Stomach (tissue), 19 donors: Measurements from ENCODE around the gene TMCO4. TPM values are rescaled to one million over a fixed set of nuclear protein-coding genes. Genes with fewer than 3 reads are reported as not detected.
"Not testable (repeated sequence)": the region's sequence is repeated elsewhere in the genome, so short reads cannot be mapped to it uniquely, and the experiment has no call there.

Source experiments
- DNase-seq, 2 donors: peaks; one replicate each; pipeline versions ENCODE4 v3.0.0 to v3.0.0-alpha.2; 2013 to 2019
- H3K27ac ChIP-seq, 5 donors: fragments of 200-600 bp in 4 of 5; sonication (generic) in 4 of 5; one replicate each; pipeline ENCODE4 v1.5.1; 2013 to 2019; ENCODE audit warnings: mild to moderate bottlenecking in 1 of 5, moderate library complexity in 1 of 5
- H3K27me3 ChIP-seq, 3 donors: fragments of 200-600 bp; sonication (generic); one replicate each; pipeline ENCODE4 v1.5.1; 2017 to 2019; ENCODE audit warnings: mixed run types in 1 of 3
- H3K36me3 ChIP-seq, 4 donors: fragments of 200-600 bp; sonication (generic); 1 replicate in 3 of 4; 2 replicates in 1 of 4; pipeline ENCODE4 v1.5.1; 2016 to 2019
- H3K4me1 ChIP-seq, 4 donors: fragments of 200-600 bp; sonication (generic); one replicate each; pipeline ENCODE4 v1.5.1; 2016 to 2019
- H3K4me3 ChIP-seq, 4 donors: fragments of 200-600 bp; sonication (generic) in 3 of 4; one replicate each; pipeline ENCODE4 v1.5.1; 2016 to 2019; ENCODE audit warnings: mild to moderate bottlenecking in 1 of 4
- H3K9me3 ChIP-seq, 4 donors: fragments of 200-600 bp; sonication (generic); one replicate each; pipeline ENCODE4 v1.5.1; 2016 to 2019
- CTCF ChIP-seq, 7 experiments: fragments of 450-650 bp in 4 of 7; fragments of 200-600 bp in 3 of 7; sonication (generic) in 3 of 7; IDR thresholded peaks; one replicate each; pipeline ENCODE4 v1.5.1; 2016 to 2019; ENCODE audit warnings: antibody characterized with exemption in 7 of 7, control low read depth in 2 of 7, mild to moderate bottlenecking in 1 of 7
- EP300 ChIP-seq: sonication (generic); formaldehyde crosslinking; IDR thresholded peaks from one replicate; pipeline ENCODE4 v1.6.1; 2017; ENCODE audit warnings: antibody characterized with exemption
- POLR2A ChIP-seq, 4 donors: fragments of 450-650 bp; IDR thresholded peaks; one replicate each; pipeline ENCODE4 v1.6.1; 2016; ENCODE audit warnings: antibody characterized with exemption in 4 of 4, control low read depth in 2 of 4, mild to moderate bottlenecking in 1 of 4, moderate library complexity in 1 of 4
- POLR2AphosphoS5 ChIP-seq, 3 donors: sonication (generic); formaldehyde crosslinking; IDR thresholded peaks; one replicate each; pipeline ENCODE4 v1.6.1; 2016; ENCODE audit warnings: antibody characterized with exemption in 3 of 3
- WGBS, 5 donors: extraction: QIAGEN DNeasy Blood & Tissue Kit in 3 of 5; methylation state at CpG; one replicate each; pipeline versions ENCODE4 v1.1.5 to v1.1.7; 2013 to 2018; 5-methylcytosine and 5-hydroxymethylcytosine counted together
- intact Hi-C: fragments of 100-400 bp; cut with DNase I; formaldehyde crosslinking; loops from one replicate; pipeline ENCODE4 v1.15.1; 2023; ENCODE audit warnings: low total_unique reads
- long read RNA-seq, 10 donors: transcript quantifications; one replicate each; lab custom pipeline, GENCODE V29; 2026
- polyA plus RNA-seq, 3 donors: library from polyadenylated mRNA; stranded (reverse); fragments of 200-250 nt; gene quantifications; one replicate each; pipeline ENCODE4 v1.2.3, GENCODE V29; 2013
- total RNA-seq, 5 donors: library from RNA; depleted of rRNA; stranded (reverse); fragments of >200 nt; gene quantifications; one replicate each; pipeline versions ENCODE4 v1.1.0 to v1.2.3, GENCODE V29; 2014 to 2016
- donor health status: healthy with polysubstance abuse.
- donor health status: Bipolar disorder and iron deficiency.
- donor health status: healthy.

The TMCO4 gene
- total RNA-seq = 100 to 1,000 TPM in 2 of 5 donors, 10 to 100 TPM in 2, 1 to 10 TPM in 1; 5.3 to 326 (median 35.2) TPM
- polyA plus RNA-seq = 10 to 100 TPM; 16.7 to 27.4 (median 20.9) TPM
- long read RNA-seq, donor 1 = 0 reads
- long read RNA-seq, donor 2 = 0 reads
- long read RNA-seq, donor 3 = 0 reads
- long read RNA-seq, donor 4 = 0 reads
- long read RNA-seq, donor 5, partial matches to known transcripts = 0 of 1 reads
- long read RNA-seq, donor 5, other reads (novel, unspliced or antisense) = 0 of 1 reads
- long read RNA-seq, donor 6 = 0 reads
- long read RNA-seq, donor 7 = 0 reads
- long read RNA-seq, donor 8 = 0 reads
- long read RNA-seq, donor 9 = 0 reads
- long read RNA-seq, donor 10 = 0 reads

- WGBS, 5 donors = 0 to 1% (median 1%) methylated on average over 14 to 70 of the region's 70 CpGs
- intact Hi-C loops = no loop called here
- H3K4me1 ChIP-seq = peaks cover 6 to 29% (median 21%) of the 10 kb centered on the region in 4 donors
- peak within 1 kb of the TSS; percentile 71 to 83 (median 73) for H3K4me3 ChIP-seq
- peak within 1 kb of the TSS; percentile 91 to 96 (median 94) for H3K27ac ChIP-seq
- no peaks in the 10 kb centered on the region for H3K27me3 ChIP-seq
- peak; percentile 84 to 90 for DNase-seq
- H3K9me3 ChIP-seq = no peaks in the 10 kb centered on the region
- H3K36me3 ChIP-seq = peaks cover 0 to 14% (median 12%) of the 10 kb centered on the region in 4 donors
- TF ChIP-seq CTCF (IDR thresholded peaks at IDR 0.05) (peak in 4 of 7 experiments; percentile 18 to 43 (median 33)), EP300 (no peak), POLR2A (IDR thresholded peaks at IDR 0.05) (no peak), POLR2AphosphoS5 (IDR thresholded peaks at IDR 0.05) (peak in 2 of 3 donors; percentile 45 to 64)
These were observed at the start of gene TMCO4 for GRCh38 chr1:19799230-19800075. TMCO4 (minus strand) TSS chr1:19799916; CDS start chr1:19780758, 19,158 bp downstream.

DNA sequence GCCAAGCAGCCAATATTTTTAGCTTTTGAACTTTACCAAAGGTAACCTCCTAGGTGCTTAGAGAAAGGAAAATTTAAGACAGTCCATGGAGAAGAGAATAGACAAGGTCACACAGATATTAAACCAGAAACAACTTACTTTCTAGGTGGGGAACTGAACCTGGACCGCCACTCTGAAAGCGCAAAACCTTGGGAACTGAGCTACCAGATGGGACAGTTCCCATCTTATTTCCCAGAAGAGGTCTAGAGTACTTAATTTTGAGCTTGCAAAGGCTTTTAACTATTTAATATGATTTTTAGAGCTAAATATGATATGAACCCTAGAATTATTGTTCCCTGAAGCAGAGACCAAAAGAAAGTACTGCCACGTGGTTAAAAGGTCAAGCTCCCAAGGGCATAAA is 49.6 kb upstream of the TMCO4 start:
- H3K4me1 ChIP-seq, H3K27ac ChIP-seq, H3K27me3 ChIP-seq, H3K4me3 ChIP-seq, intact Hi-C loops, H3K36me3 ChIP-seq, DNase-seq, H3K9me3 ChIP-seq: not testable (repeated sequence)
- 66 to 77% (median 72%) methylated on average over 3 of the region's 3 CpGs for WGBS, 5 donors

DNA sequence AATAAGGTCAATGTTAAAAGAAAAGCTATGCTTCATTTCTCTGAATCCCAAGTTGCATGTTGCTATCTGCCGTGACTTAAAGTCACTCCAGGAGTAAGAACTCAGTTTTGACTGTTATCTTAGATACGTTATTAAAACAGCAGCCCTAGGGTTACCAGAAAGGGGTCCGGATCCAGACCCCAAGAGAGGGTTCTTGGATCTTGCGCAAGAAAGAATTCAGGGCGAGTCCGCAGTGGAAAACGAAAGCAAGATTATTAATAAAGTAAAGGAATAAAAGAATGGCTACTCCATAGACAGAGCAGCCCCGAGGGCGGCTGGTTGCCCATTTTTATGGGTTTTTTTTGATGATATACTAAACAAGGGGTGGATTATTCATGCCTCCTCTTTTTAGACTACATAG is 47.6 kb upstream of the TMCO4 start:
- H3K36me3 ChIP-seq, H3K4me1 ChIP-seq, H3K4me3 ChIP-seq, H3K9me3 ChIP-seq, intact Hi-C loops, H3K27ac ChIP-seq, H3K27me3 ChIP-seq, DNase-seq: not testable (repeated sequence)
- WGBS, 5 donors = 75 to 89% (median 84%) methylated on average over 9 of the region's 9 CpGs

GRCh38 chr1:19846338-19846737 is 46.6 kb upstream of the TMCO4 start:
- 76 to 95% (median 82%) methylated on average over 3 of the region's 3 CpGs for WGBS, 5 donors

More at GRCh38 chr1:19846338-19846737, 46.6 kb upstream of the TMCO4 start:
- no peak for DNase-seq
- Histone ChIP-seq H3K27ac (no peak overlapping the region), H3K4me3 (no peak overlapping the region), H3K4me1 (no peaks in the 10 kb centered on the region), H3K9me3 (no peaks in the 10 kb centered on the region), H3K27me3 (peaks cover 0 to 6% (median 0%) of the 10 kb centered on the region in 3 donors), H3K36me3 (no peaks in the 10 kb centered on the region)
- TF ChIP-seq EP300 (no peak), POLR2AphosphoS5 (IDR thresholded peaks at IDR 0.05) (no peak), POLR2A (IDR thresholded peaks at IDR 0.05) (no peak), CTCF (IDR thresholded peaks at IDR 0.05) (no peak)
- intact Hi-C loops = no loop called here
